Activated T-cell treated with anti-CD3 and anti-CD28 coated beads, Interleukin-2, amount 50 U/mL, for 1 hour (primary cell): ENCODE data around the gene ABCA7.

Source experiments
- DNase-seq: peaks from one replicate; pipeline ENCODE4 v3.0.0-alpha.2; 2020

ABCA7 gene

DNA sequence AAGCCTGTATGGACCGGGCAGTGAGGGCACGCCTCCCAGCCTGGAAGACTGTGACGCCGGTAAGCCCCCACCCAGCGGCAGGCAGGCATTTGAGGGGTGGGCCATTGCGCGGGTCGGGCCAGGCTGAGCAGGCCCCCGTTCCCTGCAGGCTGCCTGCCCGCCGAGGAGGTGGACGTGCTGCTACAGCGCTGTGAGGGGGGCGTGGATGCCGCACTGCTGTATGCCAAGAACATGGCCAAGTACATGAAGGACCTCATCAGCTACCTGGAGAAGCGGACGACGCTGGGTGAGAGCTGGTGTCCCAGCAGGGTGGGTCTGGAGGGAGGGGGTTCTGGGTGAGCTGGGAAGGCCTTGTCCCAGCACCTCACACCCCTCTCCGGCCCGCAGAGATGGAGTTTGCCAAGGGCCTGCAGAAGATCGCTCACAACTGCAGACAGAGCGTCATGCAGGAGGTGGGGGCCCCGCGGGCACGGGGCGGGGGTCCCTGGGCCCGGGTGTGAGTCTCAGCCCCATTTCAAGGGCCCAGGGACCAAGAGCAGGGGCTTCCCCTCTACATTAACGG, 34.1 kb downstream of the ABCA7 start:
- DNase-seq: no peak

DNA sequence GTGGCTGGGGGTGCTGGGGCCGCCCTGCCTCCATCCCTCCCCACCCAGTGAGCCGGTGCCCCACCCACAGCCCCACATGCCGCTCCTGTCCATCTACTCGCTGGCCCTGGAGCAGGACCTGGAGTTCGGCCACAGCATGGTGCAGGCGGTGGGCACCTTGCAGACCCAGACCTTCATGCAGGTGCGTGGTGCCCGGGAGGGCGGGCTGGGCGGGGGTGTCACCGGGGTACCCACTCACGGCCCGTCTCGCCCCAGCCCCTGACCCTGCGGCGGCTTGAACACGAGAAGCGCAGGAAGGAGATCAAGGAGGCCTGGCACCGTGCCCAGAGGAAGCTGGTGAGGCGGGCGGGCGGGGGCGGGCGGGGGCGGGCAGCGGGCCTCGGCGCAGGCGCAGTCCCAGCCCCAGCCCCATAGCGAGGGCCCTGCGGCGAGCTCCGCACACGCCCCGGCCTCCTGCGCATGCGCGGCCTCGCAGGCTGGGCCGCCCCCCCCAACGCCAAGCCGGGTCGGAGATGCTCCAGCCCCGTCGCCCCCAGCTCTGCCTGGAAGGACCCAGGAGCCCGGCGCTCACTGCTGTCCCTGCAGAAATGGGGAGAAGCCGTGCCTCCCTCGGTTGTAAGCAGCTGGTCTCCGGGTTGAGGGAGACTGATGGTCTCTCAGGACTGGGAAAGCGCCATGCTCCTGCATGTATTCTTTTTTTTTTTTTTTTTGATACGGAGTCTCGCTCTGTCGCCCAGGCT, 34.8 kb downstream of the ABCA7 start:
- DNase-seq: peak; percentile 95

DNA sequence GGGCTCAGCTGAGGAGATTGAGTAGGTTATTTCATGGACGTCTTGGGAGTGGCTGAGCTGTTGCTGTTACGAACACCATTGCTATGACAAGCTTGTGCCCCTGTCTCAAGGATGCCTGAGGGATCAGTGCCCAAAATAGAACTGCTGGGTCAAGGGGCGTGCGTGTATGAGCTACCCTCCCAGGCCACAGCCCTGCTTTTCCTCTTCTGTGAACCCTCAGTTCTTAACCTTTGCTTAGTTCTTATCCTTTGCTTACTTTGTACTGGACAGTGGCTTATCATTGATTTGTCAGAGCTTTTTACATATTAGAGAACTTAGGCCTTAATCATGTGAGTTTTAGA, 36.1 kb downstream of the ABCA7 start:
- no peak for DNase-seq

DNA sequence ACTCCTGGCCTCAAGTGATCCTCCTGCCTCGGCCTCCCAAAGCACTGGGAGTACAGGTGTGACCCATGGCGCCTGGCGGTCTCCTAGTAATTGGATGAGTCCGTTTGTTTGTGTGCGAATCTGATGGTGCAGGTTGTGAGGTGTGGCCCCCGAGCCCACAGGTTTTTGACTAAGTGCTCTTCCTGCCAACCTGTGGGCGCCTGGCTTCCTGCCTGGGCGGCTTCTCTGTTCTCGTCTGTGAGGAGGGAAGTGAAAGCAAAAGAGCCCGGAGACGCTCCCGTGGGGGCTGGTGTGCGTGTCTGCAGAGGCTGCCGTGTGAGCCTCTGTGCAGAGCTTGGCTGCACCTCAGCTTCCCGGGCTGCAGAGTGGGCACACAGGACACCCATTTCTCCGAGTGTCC, 37.0 kb downstream of the ABCA7 start:
- peak; percentile 86 for DNase-seq

DNA sequence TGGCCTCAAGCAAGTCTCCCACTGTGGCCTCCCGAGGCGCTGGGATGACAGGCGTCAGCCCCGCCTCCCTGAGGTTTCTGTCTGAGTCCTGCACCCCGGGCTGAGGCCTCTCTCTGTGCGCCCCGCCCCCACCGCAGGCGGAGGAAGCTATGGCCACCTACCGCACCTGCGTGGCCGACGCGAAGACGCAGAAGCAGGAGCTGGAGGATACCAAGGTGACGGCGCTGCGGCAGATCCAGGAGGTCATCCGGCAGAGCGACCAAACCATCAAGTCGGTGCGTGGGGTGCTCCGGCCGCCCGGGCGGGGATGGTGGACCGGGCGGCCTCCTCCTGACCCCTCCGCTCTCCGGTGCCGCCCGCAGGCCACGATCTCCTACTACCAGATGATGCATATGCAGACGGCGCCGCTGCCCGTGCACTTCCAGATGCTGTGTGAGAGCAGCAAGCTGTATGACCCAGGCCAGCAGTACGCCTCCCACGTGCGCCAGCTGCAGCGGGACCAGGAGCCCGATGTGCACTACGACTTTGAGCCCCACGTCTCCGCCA, 39.7 kb downstream of the ABCA7 start:
- DNase-seq: peak; percentile 69

DNA sequence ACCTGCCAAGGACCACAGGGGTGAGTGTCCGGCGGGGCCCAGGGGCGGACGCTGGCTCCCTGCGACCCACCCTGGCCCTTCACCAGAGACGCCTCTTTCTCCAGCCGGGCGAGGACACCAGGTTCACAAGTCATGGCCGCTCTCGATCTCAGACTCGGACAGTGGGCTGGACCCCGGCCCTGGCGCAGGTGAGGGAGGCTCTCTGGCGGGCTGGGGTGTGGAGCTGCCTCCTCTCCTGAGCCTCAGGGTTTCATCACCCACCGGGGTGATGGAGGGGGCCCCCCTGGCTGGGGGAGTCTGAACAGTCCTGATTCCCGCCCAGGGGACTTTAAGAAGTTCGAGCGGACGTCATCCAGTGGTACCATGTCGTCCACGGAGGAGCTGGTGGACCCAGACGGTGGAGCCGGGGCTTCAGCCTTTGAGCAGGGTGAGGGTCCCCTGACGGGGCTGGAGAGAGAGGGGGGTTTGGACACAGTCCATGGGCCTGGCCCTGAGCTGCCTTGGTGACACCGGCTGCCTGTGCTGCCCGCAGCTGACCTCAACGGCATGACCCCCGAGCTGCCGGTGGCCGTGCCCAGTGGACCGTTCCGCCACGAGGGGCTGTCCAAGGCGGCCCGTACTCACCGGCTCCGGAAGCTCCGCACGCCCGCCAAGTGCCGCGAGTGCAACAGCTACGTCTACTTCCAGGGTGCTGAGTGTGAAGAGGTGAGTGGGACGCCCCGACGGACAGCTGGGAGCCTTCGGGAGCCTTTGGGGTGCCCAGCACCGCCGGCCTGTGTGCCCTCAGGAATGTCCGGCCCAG, 40.7 kb downstream of the ABCA7 start:
- peak; percentile 34 for DNase-seq

DNA sequence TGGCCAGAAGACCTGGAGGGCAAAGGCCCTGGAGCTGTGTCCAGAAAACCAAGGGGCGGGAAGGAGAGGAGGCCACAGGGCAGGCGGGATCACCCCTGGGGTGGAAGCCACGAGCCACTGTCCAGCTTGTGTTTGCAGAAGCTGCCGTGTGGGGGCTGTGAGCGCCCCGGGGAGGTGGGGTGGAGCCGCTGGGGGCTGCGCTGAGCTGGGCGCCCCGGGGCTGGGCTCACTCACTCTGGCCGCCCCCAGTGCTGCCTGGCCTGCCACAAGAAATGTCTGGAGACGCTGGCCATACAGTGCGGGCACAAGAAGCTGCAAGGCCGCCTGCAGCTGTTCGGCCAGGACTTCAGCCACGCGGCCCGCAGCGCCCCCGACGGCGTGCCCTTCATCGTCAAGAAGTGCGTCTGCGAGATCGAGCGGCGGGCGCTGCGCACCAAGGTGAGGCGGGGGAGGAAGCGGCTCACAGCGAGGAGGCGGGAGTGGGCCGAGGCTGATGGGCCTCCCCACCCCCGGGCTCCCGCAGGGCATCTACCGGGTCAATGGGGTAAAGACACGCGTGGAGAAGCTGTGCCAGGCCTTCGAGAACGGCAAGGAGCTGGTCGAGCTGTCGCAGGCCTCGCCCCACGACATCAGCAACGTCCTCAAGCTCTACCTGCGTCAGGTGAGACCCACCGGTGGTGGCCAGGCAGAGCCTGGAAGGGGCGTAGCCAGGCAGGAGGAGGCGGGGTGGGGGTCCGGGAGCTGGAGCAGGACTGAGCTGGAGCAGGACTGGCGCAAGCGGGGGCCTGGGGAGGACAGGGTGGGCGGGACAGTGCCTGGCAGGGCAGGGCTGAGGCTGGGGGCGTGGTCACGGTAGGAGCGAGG, 41.6 kb downstream of the ABCA7 start:
- no peak for DNase-seq

DNA sequence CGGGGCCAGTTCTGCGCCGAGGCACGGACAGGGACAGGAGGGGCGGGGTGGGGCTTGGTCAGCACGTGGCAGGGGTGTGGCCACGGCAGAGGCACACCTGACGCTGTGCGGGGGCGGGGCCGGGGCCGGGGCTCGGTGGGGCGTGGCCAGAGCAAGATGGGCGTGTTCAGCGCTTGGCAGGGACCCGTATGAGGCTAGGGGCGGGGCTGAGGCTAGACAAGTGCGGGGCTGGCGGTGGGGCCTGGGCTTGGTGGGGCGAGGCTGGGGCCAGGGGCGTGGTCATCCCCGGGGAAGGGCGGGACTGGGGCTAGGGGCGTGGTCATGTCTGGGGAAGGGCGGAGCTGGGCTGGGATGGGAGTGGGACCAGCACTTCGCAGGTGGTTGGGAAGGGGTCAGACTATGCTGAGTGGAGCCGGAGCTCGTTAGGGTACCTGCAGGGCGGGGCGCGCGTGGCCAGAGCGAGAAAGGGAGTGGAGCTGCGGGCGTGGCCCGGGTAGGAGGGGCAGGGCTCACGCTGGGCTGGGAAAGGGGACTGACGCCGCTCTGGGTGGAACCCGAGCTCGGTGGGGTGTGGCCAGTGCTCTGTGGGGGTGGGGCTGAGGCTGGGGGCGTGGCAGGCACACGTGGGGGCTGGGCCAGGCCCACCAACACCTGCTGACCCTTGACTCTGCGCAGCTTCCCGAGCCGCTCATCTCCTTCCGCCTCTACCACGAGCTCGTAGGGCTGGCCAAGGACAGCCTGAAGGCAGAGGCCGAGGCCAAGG, 42.4 kb downstream of the ABCA7 start:
- DNase-seq: peak; percentile 83

DNA sequence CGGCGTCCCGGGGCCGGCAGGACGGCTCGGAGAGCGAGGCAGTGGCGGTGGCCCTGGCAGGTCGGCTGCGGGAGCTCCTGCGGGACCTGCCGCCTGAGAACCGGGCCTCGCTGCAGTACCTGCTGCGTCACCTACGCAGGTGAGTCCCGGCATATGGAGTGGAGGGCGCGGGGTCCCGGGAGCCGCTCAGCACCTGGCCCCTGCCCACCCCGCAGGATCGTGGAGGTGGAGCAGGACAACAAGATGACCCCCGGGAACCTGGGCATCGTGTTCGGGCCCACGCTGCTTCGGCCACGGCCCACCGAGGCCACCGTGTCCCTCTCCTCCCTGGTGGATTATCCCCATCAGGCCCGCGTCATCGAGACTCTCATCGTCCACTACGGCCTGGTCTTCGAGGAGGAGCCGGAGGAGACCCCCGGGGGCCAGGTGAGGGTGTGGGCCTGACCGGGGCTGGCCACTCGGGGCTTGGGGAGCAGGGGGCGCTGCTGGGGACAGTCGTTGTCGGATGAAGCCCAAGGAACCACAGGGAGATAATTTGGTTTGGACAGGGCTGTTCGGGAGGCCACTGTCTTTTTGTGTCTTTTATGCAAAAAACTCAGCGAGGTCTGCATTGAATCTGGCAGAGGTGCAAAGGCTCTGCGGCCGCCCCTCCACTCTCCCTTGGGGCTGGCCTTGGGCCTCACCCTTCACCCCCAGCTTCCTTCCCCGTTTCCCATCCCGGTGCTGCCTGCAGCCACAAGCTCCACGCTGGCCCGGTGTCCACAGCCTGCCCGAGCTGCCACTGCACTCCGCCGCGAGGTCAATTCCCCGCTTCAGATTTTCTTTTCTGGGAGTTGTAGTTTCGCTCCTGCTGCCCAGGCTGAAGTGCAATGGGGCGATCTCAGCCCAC, 43.3 kb downstream of the ABCA7 start:
- peak; percentile 24 for DNase-seq

DNA sequence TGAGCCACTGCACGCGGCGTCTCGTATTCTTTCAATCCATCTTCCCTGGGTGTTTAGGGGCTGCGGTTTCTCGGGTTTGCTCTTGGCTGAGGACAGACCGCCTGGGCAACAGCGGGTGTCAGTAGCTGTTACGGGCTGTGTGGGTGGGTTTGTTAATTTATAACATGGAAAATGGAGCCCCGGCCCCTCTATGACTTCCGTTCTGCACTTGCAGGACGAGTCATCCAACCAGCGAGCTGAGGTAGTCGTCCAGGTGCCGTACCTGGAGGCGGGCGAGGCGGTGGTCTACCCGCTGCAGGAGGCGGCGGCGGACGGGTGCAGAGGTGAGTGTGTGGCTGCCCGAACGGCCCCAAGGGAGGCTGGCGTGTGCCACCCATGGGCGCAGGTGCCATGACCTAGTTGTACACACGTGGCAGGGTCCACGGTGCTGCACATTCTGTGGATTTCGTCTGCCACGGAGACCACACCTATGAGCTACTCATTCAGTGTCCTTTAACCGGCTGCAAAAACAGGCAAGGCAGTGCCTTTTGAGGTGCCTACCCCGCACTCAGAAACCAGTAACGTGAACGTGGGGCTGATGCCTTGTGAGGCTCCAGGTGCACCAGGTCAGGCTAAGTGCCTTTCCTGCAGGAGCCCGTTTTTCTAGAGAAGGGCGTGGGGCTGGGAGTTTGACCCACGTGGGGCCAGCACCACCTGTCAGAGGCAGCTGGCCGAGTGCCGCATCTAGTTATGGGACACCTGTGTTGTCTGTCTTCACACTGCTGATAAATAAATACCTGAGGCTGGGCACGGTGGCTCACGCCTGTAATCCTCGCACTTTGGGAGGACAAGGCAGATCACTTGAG, 44.3 kb downstream of the ABCA7 start:
- peak; percentile 33 for DNase-seq

DNA sequence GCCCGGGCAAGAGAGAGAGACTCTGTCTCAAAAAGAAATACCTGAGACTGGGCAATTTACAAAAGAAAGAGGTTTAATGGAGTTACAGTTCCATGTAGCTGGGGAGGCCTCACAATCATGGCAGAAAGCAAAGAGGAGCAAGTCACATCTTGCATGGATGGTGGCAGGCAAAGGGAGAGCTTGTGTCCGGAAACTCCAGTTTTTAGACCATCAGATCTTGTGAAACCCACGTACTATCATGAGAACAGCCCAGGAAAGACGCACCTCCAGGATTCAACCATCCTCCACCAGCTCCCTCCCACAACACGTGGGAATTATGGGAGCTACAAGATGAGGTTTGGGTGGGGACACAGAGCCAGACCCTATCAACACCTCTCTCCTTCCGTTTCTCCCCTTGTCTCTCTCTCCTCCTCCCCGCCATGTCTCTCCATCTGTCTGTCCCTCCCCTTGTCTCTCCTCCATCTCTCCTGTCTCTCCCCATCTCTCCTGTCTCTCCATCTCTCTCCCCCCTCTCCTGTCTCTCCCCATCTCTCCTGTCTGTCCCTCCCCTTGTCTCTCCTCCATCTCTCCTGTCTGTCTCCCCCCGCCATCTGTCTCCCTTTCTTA, 45.2 kb downstream of the ABCA7 start:
- no peak for DNase-seq

DNA sequence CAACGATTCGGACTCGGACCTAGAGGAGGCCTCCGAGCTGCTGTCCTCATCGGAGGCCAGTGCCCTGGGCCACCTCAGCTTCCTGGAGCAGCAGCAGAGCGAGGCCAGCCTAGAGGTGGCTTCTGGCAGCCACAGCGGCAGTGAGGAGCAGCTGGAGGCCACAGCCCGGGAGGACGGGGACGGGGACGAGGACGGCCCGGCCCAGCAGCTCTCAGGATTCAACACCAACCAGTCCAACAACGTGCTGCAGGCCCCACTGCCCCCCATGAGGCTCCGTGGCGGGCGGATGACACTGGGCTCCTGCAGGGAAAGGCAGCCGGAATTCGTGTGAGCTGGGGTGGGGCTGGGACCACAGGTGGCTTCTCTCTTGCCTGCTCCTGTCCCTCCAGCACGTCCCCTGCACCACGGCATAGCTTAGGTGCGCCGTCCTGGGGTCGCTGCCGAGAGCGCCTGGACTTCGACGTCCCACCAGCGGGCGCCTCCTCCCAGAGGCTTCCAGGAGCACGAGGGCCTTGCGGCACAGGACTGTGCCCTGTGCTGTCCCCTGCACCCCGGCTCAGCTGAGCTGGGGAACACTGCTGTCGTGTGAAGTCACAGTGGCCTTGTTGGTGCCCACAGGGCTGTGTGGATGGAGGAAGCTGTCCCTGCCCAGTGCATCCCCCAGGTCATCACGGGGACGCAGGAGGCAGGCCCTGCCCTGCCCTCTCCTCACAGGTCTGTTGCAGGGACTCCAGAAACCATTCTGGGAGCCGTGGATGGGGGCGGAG, 46.0 kb downstream of the ABCA7 start:
- peak; percentile 33 for DNase-seq

DNA sequence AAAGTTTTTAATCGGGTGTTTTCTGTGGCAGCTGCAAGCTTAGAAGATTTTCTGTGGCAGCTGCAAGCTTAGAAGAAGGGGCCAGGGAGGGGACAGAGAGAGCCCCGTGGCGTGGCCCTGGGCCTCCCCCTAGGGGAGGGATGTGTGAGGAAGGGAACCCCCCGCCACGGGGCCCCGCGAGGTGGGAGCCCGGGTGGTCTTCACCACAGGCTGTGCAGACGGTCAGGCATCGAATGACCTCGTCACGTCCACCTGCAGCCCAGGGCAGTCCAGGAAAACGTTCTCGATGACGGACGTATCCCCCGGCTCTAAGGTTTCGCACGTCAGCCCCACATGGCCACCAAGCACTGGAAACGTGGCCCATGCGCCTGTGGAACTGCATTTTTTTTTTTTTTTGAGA, 46.7 kb downstream of the ABCA7 start:
- DNase-seq: no peak

DNA sequence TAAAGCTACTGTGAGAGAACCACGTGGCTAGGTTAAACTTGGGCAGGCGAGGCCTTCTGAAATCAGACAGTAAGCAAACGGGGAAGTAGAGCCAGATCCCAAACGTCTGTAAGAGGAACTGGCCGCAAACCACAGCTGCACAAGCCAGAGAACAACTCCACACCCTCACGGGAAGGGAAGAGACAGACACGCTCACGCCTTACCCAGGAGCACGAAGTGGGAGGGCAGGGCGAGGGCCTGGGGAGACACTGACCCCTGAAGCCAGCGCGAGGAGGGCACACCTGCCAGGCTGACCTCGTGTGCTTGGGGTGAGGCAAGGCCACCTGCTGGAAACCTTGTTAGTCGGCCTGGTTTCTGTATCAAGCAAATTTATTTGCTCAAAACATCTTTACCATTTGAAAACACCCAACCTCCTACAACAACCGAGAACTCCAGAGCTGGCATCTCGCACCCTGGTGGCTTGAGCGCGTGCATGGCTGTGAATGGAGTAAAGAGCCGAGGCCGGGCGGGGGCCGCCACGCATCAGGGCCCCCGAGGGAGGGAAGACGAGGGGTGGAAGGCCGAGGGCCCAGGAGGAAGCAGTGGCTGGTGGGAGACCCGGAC, 48.0 kb downstream of the ABCA7 start:
- DNase-seq: peak; percentile 65

DNA sequence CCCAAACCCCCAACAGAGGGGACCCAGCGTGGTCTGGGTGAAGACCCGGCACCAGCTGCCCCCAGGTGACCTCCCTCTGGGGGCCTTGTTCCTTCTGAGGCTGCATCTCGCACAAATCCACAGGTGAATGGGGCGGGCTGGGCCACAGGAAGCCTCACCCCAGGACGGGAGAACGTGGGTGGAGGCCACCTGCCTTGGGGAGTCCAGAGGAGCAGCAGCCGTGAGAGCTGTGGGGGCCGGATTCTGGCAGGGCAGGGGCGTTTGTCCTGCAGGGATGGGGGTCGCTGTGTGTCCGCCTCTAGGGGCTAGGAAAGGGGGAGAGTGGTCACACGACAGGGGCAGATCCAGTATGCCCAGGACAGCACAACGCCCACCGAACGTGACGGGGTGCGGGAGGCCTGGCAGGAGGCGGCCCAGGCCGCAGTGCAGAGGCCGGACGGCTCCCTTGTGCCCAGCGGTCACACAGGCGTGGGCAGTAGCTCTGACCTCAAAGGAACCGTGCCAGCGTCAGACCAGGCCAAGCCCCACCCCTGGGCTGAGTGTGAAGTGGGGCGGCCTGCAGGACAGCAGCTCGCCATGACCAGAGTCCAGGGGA, 48.6 kb downstream of the ABCA7 start:
- DNase-seq: no peak

DNA sequence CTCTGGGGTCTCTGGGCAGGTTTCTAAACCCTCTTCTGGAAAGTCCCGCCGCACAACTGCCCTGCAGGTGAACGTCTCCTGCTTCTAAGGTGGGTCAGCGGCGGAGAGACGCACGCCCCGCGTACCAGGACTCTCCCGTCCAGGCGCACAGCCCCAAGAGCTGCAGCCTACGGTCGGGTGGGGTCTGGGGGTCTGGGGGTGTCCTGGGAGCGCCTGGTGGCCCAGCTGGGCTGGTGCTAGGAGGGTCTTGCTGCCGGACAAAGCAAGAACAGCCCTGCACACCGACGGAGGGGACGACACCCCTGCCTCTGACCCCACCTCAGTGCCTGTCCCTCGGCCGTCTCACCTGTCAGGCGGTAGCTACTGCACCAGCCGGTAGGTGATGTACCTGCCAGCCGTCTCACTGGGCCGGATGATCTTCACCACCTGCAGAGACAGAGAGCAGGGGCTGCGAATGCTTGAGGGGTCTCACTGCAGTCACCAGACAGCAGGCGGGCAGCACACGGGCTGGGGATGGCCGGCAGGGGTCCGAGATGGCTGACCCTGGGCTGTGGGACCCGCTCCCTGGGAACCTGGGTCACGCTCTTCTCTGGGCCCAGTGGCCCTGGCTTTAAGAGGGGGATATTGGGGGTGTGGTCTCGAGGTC, 49.3 kb downstream of the ABCA7 start:
- DNase-seq: no peak

DNA sequence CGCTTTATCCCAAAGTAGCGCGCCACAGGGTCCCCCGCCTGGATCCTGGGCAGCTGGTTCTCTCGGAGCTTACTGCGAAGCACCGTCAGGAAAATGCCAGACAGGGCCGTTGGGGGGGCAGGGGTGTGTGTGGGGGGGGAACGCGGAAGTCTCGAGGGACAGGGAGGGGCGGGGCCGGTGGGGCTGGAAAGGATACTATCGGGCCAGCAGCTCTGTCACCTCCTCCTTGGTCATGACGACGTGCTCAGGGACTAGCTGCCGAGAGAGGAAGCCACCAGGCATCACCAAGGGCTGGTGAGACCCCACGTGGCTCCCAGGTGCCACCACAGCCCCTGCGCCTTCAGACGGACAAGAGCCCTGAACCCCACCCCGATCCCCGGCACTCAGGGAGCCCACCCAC, 50.0 kb downstream of the ABCA7 start:
- DNase-seq: peak; percentile 53
